Activated CD4-positive, CD25-positive, alpha-beta regulatory T cell treated with anti-CD3 and anti-CD28 coated beads, Interleukin-2, amount 50 U/mL, for 24 hours (primary cell): ENCODE results near the gene AZIN2.

Experiments used
- ATAC-seq, 2 donors: fragments of 150-1000 bp; cut with Tn5 transposase; one replicate each; pipeline ENCODE4 v1.10.0; 2021; ENCODE audit warnings: mild to moderate bottlenecking in 1 of 2, moderate library complexity in 1 of 2

Gene AZIN2

GRCh38 chr1:33157131-33157530, 76.2 kb downstream of the AZIN2 start:
- no peak for ATAC-seq

- no peak for ATAC-seq
Measured at GRCh38 chr1:33158366-33158765, 77.4 kb downstream of the AZIN2 start.

- ATAC-seq: no peak
Measured at GRCh38 chr1:33159577-33159976, 78.6 kb downstream of the AZIN2 start.

- ATAC-seq: no peak
Measured at GRCh38 chr1:33161061-33161681, 80.2 kb downstream of the AZIN2 start.

- ATAC-seq: no peak
Measured at GRCh38 chr1:33162141-33162540, 81.2 kb downstream of the AZIN2 start.

- ATAC-seq: no peak
Measured at GRCh38 chr1:33163621-33164519, 82.9 kb downstream of the AZIN2 start.

- ATAC-seq: no peak
Measured at GRCh38 chr1:33165209-33165608, 84.3 kb downstream of the AZIN2 start.

- ATAC-seq: no peak
Measured at GRCh38 chr1:33165809-33166208, 84.9 kb downstream of the AZIN2 start.

- no peak for ATAC-seq
Measured at GRCh38 chr1:33167650-33168447, 86.9 kb downstream of the AZIN2 start.

- ATAC-seq: no peak
Measured at GRCh38 chr1:33168556-33169289, 87.8 kb downstream of the AZIN2 start.

GRCh38 chr1:33169290-33170055, 88.5 kb downstream of the AZIN2 start:
- ATAC-seq: no peak
